Thyroid gland (tissue), 4 donors: ENCODE results near the gene PCK2. TPM values are rescaled to one million over a fixed set of nuclear protein-coding genes. Genes with fewer than 3 reads are reported as not detected.

Experiments
- DNase-seq, 2 donors: peaks; one replicate each; pipeline ENCODE4 v3.0.0-alpha.2; 2019
- H3K27ac ChIP-seq, 3 donors: fragments of 200-600 bp; sonication (generic); 1 replicate in 2 of 3; 2 replicates in 1 of 3; pipeline ENCODE4 v1.5.1; 2016 to 2019; ENCODE audit warnings: mild to moderate bottlenecking in 1 of 3, moderate library complexity in 1 of 3
- H3K27me3 ChIP-seq: fragments of 200-600 bp; sonication (generic); one replicate; pipeline ENCODE4 v1.5.1; 2019
- H3K36me3 ChIP-seq, 2 donors: fragments of 200-600 bp; sonication (generic); one replicate each; pipeline ENCODE4 v1.5.1; 2016 to 2019
- H3K4me1 ChIP-seq, 2 donors: fragments of 200-600 bp; sonication (generic); one replicate each; pipeline ENCODE4 v1.5.1; 2017 to 2019
- H3K4me3 ChIP-seq, 3 donors: fragments of 200-600 bp; sonication (generic); replicated peaks in 1 of 3; 1 replicate in 2 of 3; 2 replicates in 1 of 3; pipeline ENCODE4 v1.5.1; 2016; ENCODE audit warnings: mild to moderate bottlenecking in 1 of 3
- H3K9me3 ChIP-seq: fragments of 200-600 bp; sonication (generic); one replicate; pipeline ENCODE4 v1.5.1; 2017
- POLR2A ChIP-seq, 2 donors: fragments of 450-650 bp; IDR thresholded peaks; one replicate each; pipeline ENCODE4 v1.6.1; 2017; ENCODE audit warnings: antibody characterized with exemption in 2 of 2, mild to moderate bottlenecking in 2 of 2, moderate library complexity in 1 of 2
- WGBS, 2 donors: methylation state at CpG; one replicate each; pipeline ENCODE4 v1.1.5; 2017; 5-methylcytosine and 5-hydroxymethylcytosine counted together
- intact Hi-C: fragments of 100-400 bp; cut with DNase I; formaldehyde crosslinking; loops from one replicate; pipeline ENCODE4 v1.15.1; 2023
- total RNA-seq, 4 donors: library from RNA; depleted of rRNA; stranded (reverse); fragments of >200 nt; gene quantifications; one replicate each; pipeline ENCODE4 v1.2.3, GENCODE V29; 2016
- TF ChIP-seq, protein P1 (sequence below), 6 experiments: fragments of 200-600 bp in 3 of 6; fragments of 450-650 bp in 3 of 6; sonication (generic) in 3 of 6; IDR thresholded peaks; one replicate each; pipeline ENCODE4 v1.5.1; 2016 to 2019; ENCODE audit warnings: antibody characterized with exemption in 6 of 6, mild to moderate bottlenecking in 2 of 6, inconsistent platforms in 1 of 6, moderate library complexity in 1 of 6

PCK2 gene
- total RNA-seq, 4 donors from 2014 or later: 29.8 to 47.4 (median 39.3) TPM

DNA sequence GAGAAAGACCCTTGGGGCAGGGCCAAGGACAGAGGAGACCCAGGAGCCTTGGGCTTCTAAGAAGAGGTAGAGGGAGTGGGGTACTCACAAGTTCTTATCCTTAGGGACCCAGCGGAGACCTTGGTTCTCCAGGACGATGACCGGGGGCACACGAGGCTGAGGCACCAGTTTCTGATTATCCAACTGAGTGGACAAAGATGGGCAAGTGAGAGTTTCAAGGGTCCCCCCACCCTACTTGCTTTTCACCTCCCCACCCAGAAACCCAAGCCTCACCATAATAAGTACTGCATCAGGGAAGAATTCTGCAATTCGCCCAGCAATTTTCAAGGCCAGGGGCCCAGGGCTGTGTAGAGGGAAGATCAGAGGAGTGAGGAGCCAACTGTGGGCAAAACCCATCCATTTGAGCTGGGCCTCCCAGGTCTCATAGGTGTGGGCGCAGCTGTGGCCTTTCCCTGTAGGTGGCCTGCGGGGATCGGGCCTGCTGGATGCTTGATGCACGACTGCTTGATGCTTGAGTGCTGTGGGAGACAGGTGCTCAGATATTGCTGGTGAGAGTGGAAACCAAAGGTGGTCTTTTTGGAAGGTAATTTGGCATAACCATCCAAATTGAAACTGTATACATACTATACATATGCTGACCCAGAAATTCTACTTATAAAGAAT, 45.3 kb downstream of the PCK2 start:
- Histone ChIP-seq H3K4me3 (no peak overlapping the region), H3K4me1 (peaks cover 21 to 28% of the 10 kb centered on the region in 2 donors), H3K36me3 (peaks cover 14 to 15% of the 10 kb centered on the region in 2 donors), H3K27me3 (no peaks in the 10 kb centered on the region), H3K9me3 (no peaks in the 10 kb centered on the region), H3K27ac (no peak overlapping the region)
- 82 to 87% methylated on average over 9 of the region's 9 CpGs for WGBS, 2 donors
- no peak for DNase-seq
- intact Hi-C loops: no loop called here
- TF ChIP-seq, protein P1, sequence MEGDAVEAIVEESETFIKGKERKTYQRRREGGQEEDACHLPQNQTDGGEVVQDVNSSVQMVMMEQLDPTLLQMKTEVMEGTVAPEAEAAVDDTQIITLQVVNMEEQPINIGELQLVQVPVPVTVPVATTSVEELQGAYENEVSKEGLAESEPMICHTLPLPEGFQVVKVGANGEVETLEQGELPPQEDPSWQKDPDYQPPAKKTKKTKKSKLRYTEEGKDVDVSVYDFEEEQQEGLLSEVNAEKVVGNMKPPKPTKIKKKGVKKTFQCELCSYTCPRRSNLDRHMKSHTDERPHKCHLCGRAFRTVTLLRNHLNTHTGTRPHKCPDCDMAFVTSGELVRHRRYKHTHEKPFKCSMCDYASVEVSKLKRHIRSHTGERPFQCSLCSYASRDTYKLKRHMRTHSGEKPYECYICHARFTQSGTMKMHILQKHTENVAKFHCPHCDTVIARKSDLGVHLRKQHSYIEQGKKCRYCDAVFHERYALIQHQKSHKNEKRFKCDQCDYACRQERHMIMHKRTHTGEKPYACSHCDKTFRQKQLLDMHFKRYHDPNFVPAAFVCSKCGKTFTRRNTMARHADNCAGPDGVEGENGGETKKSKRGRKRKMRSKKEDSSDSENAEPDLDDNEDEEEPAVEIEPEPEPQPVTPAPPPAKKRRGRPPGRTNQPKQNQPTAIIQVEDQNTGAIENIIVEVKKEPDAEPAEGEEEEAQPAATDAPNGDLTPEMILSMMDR (IDR thresholded peaks at IDR 0.05): no peak
- no peak for TF ChIP-seq POLR2A (IDR thresholded peaks at IDR 0.05)

DNA sequence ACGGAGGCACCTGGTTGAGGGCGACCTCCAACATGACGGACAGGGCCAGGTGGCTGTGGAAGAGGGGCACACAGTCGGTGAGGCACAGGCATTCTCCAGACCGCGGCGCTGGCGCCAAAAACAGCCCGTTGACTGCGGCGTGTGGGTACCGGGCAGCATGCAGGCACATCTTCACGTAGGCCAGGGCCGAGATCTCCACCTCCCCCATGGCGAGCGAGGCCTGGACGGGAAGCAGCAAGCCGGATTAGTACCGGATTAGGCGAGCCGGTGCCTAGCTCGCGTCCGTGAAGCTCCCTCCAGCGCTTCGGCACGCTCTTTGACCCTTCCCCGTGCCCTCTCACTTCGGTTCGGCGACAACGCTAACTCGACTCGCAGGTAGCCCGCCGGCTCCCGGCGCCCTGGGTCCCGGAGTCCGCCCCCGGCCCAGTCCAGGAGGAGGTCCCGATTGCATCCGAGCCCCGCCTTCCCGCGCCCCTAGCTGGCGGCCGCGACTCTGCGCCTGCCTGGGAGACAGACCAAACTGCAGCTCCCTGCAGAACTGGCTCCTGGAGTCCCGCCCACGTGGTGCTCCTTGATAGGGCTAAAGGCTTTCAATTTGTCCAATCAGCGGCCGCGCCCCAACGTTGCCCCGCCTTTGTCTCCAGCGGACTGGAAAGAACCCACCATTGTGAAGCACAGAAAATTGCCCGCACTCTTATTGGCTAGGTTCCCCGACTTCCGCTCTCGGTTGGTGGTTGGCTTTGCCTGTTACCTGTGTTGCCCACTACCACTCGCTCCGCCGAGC, 47.2 kb downstream of the PCK2 start, which contains the start of gene EMC9:
EMC9 (minus strand) TSS at position 495 of the 784 bp plus-strand sequence; CDS start at position 208, 287 bp downstream.
- Histone ChIP-seq H3K36me3 (peaks cover 14 to 15% of the 10 kb centered on the region in 2 donors), H3K4me1 (peaks cover 27 to 34% of the 10 kb centered on the region in 2 donors), H3K9me3 (no peaks in the 10 kb centered on the region), H3K4me3 (peak within 1 kb of the TSS; percentile 69 to 72 (median 70)), H3K27me3 (no peaks in the 10 kb centered on the region), H3K27ac (peak within 1 kb of the TSS; percentile 71 to 90 (median 88))
- intact Hi-C loops: no loop called here
- WGBS, 2 donors: 0% methylated on average over 20 to 36 of the region's 65 CpGs
- DNase-seq: peak; percentile 100
- peak in 1 of 2 donors; percentile 90 for TF ChIP-seq POLR2A (IDR thresholded peaks at IDR 0.05)
- TF ChIP-seq, protein P1 (IDR thresholded peaks at IDR 0.05): peak; percentile 14 to 74 (median 46)

DNA sequence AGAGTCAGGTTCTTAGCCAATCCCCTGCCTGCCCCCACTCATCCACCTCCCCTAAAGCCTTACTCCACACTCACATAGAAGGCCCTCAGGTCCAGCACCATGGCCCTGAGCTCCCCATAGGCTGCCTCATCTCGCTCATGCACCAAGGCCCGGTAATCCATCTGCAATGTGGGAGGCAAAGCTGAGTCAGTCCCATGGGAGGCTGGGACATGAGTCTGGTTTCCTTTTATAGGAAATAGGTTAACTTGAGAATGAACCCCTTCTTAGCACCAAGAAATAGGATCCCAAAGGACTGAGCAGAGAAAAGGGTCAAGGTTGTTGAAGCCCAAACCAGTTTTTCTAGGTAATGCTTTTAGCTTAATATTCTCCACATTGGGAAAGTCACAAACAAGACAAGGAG, 49.4 kb downstream of the PCK2 start:
- WGBS, 2 donors: 83% methylated on average over 2 of the region's 2 CpGs
- intact Hi-C loops: no loop called here
- no peak for DNase-seq

DNA sequence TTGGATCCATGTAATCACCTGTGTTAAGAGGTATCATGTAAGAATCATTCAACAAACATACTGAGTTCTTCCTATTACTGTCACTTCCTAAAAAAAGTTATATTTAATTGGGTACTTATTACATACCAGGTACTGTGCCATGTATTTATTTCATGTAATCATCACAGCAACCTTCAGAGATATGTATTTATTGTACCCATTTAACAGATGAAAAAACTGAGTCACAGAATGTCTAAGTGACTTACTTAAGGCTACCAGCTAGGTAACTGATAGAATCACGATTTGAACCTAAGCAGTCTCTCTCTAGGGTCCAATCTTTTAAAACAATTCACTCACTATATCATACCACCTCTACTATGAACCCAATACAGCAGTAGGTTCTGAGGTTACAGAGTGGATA, 50.3 kb downstream of the PCK2 start:
- Histone ChIP-seq H3K4me3 (no peak overlapping the region), H3K27ac (no peak overlapping the region), H3K36me3 (peaks cover 4% of the 10 kb centered on the region in 2 donors), H3K27me3 (no peaks in the 10 kb centered on the region), H3K9me3 (no peaks in the 10 kb centered on the region), H3K4me1 (peaks cover 28 to 32% of the 10 kb centered on the region in 2 donors)
- 85 to 89% methylated on average over 1 of the region's 1 CpG for WGBS, 2 donors
- no peak for DNase-seq
- intact Hi-C loops: no loop called here
- TF ChIP-seq, protein P1 (IDR thresholded peaks at IDR 0.05): no peak
- no peak for TF ChIP-seq POLR2A (IDR thresholded peaks at IDR 0.05)

More for the DNA sequence above, 49.4 kb downstream of the PCK2 start:
- H3K27ac ChIP-seq: no peak overlapping the region
- peaks cover 5 to 10% of the 10 kb centered on the region in 2 donors for H3K36me3 ChIP-seq
- H3K4me3 ChIP-seq: no peak overlapping the region
- peaks cover 27 to 33% of the 10 kb centered on the region in 2 donors for H3K4me1 ChIP-seq
- no peaks in the 10 kb centered on the region for H3K9me3 ChIP-seq
- TF ChIP-seq, protein P1 (IDR thresholded peaks at IDR 0.05): no peak
- TF ChIP-seq POLR2A (IDR thresholded peaks at IDR 0.05): no peak
- H3K27me3 ChIP-seq: no peaks in the 10 kb centered on the region
